ENCODE data around the gene SHISA2. TPM values are rescaled to one million over a fixed set of nuclear protein-coding genes. Genes with fewer than 3 reads are reported as not detected.

Gene SHISA2
- total and polyA plus RNA-seq, 12 donors: 0.06 to 0.94 (median 0.28) TPM; not detected in 1

DNA sequence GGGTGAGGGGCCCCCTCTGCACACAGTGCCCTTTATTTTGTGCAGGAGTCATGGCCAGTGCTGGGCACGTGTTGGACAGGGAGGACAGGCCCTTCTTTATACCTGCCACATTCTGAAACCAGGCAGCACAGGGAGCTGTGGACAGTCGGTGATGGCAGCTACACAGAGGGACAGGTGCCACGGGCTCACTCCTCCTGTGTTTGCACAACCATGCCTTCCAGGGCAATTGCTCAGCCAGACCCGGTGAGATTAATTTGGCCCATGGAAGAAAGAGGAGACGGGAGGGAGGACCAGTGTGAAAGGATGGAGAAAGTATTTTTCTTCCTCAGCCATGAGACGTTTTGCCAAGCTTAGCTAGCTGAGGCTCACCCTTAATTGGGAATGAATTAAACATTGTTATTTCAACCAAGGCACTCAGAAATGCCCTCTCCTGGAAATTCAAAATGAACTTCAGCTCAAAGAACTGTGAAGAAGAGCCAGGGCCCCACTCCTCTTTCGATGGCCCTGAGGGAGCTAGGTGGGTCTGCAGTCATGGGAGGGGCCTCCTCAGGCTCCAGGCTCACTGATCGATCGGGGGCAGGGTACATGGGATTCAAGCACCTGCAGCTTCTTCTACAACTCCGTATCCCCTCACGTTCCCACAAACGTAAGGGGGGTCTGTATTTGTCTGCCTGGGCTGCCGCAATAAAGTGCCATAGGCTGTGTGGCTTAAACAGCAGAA, 41.2 kb downstream of the SHISA2 start:
- DNase-seq (no peak), ATAC-seq (no peak)
- TF ChIP-seq, protein P1, sequence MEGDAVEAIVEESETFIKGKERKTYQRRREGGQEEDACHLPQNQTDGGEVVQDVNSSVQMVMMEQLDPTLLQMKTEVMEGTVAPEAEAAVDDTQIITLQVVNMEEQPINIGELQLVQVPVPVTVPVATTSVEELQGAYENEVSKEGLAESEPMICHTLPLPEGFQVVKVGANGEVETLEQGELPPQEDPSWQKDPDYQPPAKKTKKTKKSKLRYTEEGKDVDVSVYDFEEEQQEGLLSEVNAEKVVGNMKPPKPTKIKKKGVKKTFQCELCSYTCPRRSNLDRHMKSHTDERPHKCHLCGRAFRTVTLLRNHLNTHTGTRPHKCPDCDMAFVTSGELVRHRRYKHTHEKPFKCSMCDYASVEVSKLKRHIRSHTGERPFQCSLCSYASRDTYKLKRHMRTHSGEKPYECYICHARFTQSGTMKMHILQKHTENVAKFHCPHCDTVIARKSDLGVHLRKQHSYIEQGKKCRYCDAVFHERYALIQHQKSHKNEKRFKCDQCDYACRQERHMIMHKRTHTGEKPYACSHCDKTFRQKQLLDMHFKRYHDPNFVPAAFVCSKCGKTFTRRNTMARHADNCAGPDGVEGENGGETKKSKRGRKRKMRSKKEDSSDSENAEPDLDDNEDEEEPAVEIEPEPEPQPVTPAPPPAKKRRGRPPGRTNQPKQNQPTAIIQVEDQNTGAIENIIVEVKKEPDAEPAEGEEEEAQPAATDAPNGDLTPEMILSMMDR (IDR thresholded peaks at IDR 0.05): no peak
- intact Hi-C loops (cut with DNase I): no loop called here
- no peak overlapping the region for H3K27ac ChIP-seq
- WGBS, 2 donors: 85 to 87% methylated on average over 13 of the region's 13 CpGs
- H3K36me3 ChIP-seq: no peaks in the 10 kb centered on the region
- H3K4me1 ChIP-seq: peaks cover 0 to 14% (median 7%) of the 10 kb centered on the region in 9 donors
- H3K4me3 ChIP-seq: no peak overlapping the region
- peaks cover 0 to 19% (median 0%) of the 10 kb centered on the region in 11 donors for H3K9me3 ChIP-seq
- H3K27me3 ChIP-seq: peaks cover 0 to 42% (median 32%) of the 10 kb centered on the region in 7 donors

DNA sequence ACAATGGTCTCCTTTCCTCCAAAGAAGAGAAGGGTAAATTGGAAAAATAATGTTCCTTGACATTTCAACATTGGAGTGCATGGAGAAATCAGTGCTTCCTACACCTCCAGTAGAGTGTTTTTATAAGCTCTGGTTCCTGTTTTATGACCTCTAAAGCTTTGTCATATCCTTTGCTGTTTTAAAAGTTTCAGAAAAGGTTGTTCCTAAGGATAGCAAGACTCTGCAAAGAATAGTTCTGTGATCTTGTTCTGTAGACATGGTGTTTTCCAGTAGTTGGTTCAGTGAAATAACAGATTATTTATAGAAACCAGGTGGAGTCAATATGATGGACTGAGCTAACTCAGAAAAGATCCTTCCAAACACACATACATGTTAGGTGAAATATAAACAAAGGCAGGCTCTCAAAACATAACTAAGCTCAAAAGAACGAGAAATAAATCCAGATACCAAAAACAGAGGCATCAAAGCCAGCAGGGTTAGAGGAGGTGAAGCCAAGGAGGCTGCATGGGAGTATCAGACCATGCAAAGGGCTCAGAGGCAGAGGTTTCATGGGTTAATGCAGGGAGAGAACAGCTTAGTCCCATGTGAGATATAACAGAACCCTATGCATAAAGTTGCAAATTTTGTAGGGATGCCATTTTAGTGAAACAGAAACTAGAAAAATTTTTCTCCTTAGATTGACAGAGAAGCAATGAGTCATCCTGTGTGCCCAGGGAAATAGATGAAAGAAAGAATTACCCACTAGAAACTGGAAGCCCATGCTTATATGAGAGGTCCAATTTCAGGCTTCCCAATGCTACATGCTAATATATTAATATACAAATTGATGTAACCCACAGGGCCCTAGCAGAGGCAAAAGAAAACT, 44.3 kb downstream of the SHISA2 start:
- WGBS, 2 donors: 36 to 68% methylated on average over 1 of the region's 1 CpG
- DNase-seq (no peak), ATAC-seq (no peak)
- H3K4me1 ChIP-seq: peaks cover 0 to 5% (median 0%) of the 10 kb centered on the region in 9 donors
- no peak overlapping the region for H3K4me3 ChIP-seq
- peaks cover 0 to 30% (median 17%) of the 10 kb centered on the region in 7 donors for H3K27me3 ChIP-seq
- H3K27ac ChIP-seq: no peak overlapping the region
- peaks cover 0 to 34% (median 0%) of the 10 kb centered on the region in 11 donors for H3K9me3 ChIP-seq
- H3K36me3 ChIP-seq: no peaks in the 10 kb centered on the region
- intact Hi-C loops (cut with DNase I): no loop called here
- TF ChIP-seq, protein P1 (IDR thresholded peaks at IDR 0.05): no peak

Other genes with a start within 250 kb of the SHISA2 start
- gene RNF6, start 170.3 kb upstream of the SHISA2 start, total RNA-seq: 10 to 100 TPM; 17.2 to 26.6 (median 24.5) TPM
- gene RNF6, start 170.3 kb upstream of the SHISA2 start, polyA plus RNA-seq: 10 to 100 TPM in 1 of 2 donors, 1 to 10 TPM in 1; 8.8 to 15.7 TPM
- 10 to 100 TPM in 2 of 10 donors, 1 to 10 TPM in 8; 6.4 to 11.0 (median 9.2) TPM for gene CDK8, start 202.1 kb upstream of the SHISA2 start, total RNA-seq
- 10 to 100 TPM in 1 of 2 donors, 1 to 10 TPM in 1; 9.1 to 12.5 TPM for gene CDK8, start 202.1 kb upstream of the SHISA2 start, polyA plus RNA-seq

All from heart right ventricle (tissue), 16 donors.